ENCODE measurements around the gene PLPP1.

Gene PLPP1

GRCh38 chr5:55450050-55450765 is 84.6 kb downstream of the PLPP1 start:
- no peak for DNase-seq (ENCODE audit: low read depth in 2 of 2)

GRCh38 chr5:55446640-55447351 is 88.0 kb downstream of the PLPP1 start:
- no peak for DNase-seq (ENCODE audit: low read depth in 2 of 2)

GRCh38 chr5:55445791-55446190 is 89.0 kb downstream of the PLPP1 start:
- no peak for DNase-seq (ENCODE audit: low read depth in 2 of 2)

GRCh38 chr5:55441954-55442353 is 92.8 kb downstream of the PLPP1 start:
- no peak for DNase-seq (ENCODE audit: low read depth in 2 of 2)

GRCh38 chr5:55441107-55441771 is 93.5 kb downstream of the PLPP1 start:
- no peak for DNase-seq (ENCODE audit: low read depth in 2 of 2)

GRCh38 chr5:55440188-55440646 is 94.5 kb downstream of the PLPP1 start:
- DNase-seq (ENCODE audit: low read depth in 2 of 2): no peak

- DNase-seq (ENCODE audit: low read depth in 2 of 2): no peak
Measured at GRCh38 chr5:55438998-55439397, 95.8 kb downstream of the PLPP1 start.

- no peak for DNase-seq (ENCODE audit: low read depth in 2 of 2)
Measured at GRCh38 chr5:55437859-55438206, 96.9 kb downstream of the PLPP1 start.

GRCh38 chr5:55437452-55437851 is 97.3 kb downstream of the PLPP1 start:
- DNase-seq (ENCODE audit: low read depth in 2 of 2): no peak

- DNase-seq (ENCODE audit: low read depth in 2 of 2): no peak
Measured at GRCh38 chr5:55432549-55432948, 102.2 kb downstream of the PLPP1 start.

- DNase-seq (ENCODE audit: low read depth in 2 of 2): no peak
Measured at GRCh38 chr5:55429613-55430253, 105.0 kb downstream of the PLPP1 start.

GRCh38 chr5:55429221-55429612 is 105.5 kb downstream of the PLPP1 start:
- no peak for DNase-seq (ENCODE audit: low read depth in 2 of 2)

GRCh38 chr5:55427157-55427556 is 107.6 kb downstream of the PLPP1 start:
- no peak for DNase-seq (ENCODE audit: low read depth in 2 of 2)

GRCh38 chr5:55426455-55426854 is 108.3 kb downstream of the PLPP1 start:
- DNase-seq (ENCODE audit: low read depth in 2 of 2): no peak

- no peak for DNase-seq (ENCODE audit: low read depth in 2 of 2)
Measured at GRCh38 chr5:55421074-55421529, 113.7 kb downstream of the PLPP1 start.

- no peak for DNase-seq (ENCODE audit: low read depth in 2 of 2)
Measured at GRCh38 chr5:55418994-55419968, 115.5 kb downstream of the PLPP1 start.

- DNase-seq (ENCODE audit: low read depth in 2 of 2): no peak
Measured at GRCh38 chr5:55416306-55416705, 118.5 kb downstream of the PLPP1 start.

GRCh38 chr5:55415071-55415470 is 119.7 kb downstream of the PLPP1 start:
- DNase-seq (ENCODE audit: low read depth in 2 of 2): no peak

- DNase-seq (ENCODE audit: low read depth in 2 of 2): no peak
Measured at GRCh38 chr5:55413644-55414043, 121.1 kb downstream of the PLPP1 start.

- DNase-seq (ENCODE audit: low read depth in 2 of 2): no peak
Measured at GRCh38 chr5:55411876-55412275, 122.9 kb downstream of the PLPP1 start.

GRCh38 chr5:55410845-55411244 is 123.9 kb downstream of the PLPP1 start:
- DNase-seq (ENCODE audit: low read depth in 2 of 2): no peak
